Stimulated activated CD4-positive, alpha-beta T cell treated with anti-CD3 and anti-CD28 coated beads, Interleukin-2, amount 100 ng/mL, for 24 hours (primary cell): ENCODE results near the gene KIR3DL1.
"Not testable (repeated sequence)": the region's sequence is repeated elsewhere in the genome, so short reads cannot be mapped to it uniquely, and the experiment has no call there.

ENCODE experiments used
- DNase-seq, 2 donors: peaks; one replicate each; pipeline ENCODE4 v3.0.0-alpha.2; 2020

KIR3DL1 gene

GRCh38 chr19:54816251-54816650 is at the start of gene KIR3DL1:
Gene KIR3DL1, plus strand, starts transcription at chr19:54816468.
- DNase-seq = not testable (repeated sequence)

- not testable (repeated sequence) for DNase-seq
Observed at GRCh38 chr19:54769646-54770045, 46.6 kb upstream of the KIR3DL1 start, which contains the start of gene KIR2DL1. Gene KIR2DL1, plus strand, starts transcription at chr19:54769793. Its CDS starts 58 bp downstream, at chr19:54769851.

DNA sequence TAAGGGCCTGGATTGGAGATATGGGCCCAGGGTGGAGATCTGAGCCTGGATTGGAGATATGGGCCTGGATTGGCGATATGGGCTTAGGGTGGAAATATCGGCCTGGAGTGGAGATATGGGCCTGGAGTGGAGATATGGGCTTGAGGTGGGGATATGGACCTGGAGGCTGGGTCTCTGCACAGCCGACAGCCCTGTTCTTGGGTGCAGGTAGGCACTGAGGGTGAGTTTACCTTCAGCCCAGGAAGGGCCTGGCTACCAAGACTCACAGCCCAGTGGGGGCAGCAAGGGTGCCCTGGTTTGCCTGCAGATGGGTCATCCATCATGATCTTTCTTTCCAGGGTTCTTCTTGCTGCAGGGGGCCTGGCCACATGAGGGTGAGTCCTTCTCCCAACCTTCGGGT is 45.8 kb upstream of the KIR3DL1 start:
- DNase-seq = not testable (repeated sequence)

DNA sequence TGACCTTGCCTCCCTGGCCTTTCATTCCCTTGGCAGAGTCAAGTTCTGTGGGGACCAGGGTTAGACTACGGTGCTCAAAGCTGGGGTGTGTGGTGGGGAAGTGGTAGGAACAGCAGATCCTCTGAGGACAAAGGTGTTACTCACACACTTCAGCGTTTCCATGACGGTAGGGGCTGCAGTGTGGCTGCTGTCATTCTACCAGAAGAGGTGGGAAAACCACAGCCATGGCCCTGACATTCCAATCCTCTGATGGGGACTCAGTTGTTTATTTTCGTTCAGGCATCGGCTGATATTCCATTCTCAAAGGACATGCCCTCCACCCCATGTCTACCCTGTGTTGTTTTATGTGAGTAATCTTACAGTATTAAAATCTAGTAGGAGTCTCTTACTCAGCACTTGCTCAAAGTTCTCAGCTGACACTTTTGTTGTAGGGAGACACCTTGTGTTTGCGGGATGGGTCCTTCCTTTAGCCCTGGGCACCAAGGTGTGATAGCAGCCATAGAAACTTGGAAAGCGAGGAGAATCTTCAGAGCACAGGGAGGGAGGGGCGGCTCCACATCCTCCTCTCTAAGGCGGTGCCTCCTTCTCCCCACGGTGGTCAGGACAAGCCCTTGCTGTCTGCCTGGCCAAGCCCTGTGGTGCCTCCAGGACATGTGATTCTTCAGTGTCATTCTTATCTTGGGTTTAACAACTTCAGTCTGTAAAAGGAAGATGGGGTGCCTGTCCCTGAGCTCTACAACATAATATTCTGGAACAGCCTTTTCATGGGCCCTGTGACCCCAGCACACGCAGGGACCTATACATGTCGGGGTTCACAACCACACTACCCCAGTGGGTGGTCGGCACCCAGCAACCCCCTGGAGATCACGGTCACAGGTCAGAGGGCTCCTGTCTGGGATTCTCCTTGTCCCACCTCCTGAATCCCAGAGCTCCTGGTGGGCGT is 45.0 kb upstream of the KIR3DL1 start:
- DNase-seq = not testable (repeated sequence)

DNA sequence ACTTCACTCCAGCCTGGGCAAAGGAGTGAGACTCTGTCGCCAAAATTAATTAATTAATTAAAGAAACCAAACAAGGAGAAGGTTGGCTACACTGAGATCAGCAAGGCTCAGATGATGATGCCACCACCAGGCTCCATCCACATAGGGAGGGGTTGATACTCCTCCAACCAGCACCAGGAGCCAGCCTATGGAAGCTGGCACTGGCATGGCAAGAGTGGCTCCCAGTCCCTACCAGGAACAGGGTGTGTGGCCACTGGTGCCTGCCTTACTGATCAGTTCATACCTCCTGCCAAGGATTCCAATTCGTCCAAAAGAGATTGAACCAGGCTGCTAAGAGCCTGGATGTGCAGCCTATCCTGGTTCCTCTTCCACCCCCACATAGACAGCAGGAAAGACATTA is 43.6 kb upstream of the KIR3DL1 start:
- not testable (repeated sequence) for DNase-seq

DNA sequence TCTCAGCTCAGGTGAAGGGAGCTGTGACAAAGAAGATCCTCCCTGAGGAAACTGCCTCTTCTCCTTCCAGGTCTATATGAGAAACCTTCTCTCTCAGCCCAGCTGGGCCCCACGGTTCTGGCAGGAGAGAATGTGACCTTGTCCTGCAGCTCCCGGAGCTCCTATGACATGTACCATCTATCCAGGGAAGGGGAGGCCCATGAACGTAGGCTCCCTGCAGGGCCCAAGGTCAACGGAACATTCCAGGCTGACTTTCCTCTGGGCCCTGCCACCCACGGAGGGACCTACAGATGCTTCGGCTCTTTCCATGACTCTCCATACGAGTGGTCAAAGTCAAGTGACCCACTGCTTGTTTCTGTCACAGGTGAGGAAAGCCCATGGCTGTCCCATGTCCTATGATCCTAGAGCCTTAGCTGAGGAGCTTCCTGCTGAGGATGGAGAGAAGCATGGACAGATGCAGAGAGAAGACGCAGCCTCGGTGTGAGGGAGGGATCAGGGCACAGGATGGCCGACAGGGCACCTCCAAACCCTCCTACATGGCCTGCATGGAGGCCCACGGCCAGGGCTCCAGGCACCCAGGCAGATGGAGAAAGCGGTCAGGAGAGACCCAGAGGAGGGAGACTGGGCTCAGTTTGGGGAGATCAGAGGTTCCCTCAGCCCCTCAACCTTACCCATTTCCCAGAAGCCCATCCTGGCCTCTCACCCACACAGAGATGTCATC is 41.0 kb upstream of the KIR3DL1 start:
- not testable (repeated sequence) for DNase-seq

GRCh38 chr19:54775830-54776229 is 40.4 kb upstream of the KIR3DL1 start:
- not testable (repeated sequence) for DNase-seq

DNA sequence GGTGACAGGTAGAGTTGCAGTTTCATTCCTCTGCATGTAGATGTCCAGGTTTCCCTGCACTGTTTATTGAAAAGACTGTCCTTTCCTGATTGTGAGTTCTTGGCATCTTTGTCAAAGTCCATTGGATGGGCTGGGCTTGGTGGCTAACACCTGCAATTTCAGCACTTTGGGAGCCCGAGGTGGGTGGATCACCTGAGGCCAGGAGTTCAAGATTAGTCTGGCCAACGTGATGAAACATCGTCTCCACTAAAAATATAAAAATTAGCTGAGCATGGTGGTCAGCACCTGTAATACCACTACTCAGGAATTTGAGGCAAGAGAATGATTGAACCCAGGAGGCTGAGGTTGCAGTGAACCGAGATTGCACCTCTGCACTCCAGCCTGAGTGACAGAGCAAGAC is 38.4 kb upstream of the KIR3DL1 start:
- not testable (repeated sequence) for DNase-seq

GRCh38 chr19:54778896-54779295 is 37.4 kb upstream of the KIR3DL1 start:
- not testable (repeated sequence) for DNase-seq

GRCh38 chr19:54782916-54783315 is 33.4 kb upstream of the KIR3DL1 start:
- not testable (repeated sequence) for DNase-seq

DNA sequence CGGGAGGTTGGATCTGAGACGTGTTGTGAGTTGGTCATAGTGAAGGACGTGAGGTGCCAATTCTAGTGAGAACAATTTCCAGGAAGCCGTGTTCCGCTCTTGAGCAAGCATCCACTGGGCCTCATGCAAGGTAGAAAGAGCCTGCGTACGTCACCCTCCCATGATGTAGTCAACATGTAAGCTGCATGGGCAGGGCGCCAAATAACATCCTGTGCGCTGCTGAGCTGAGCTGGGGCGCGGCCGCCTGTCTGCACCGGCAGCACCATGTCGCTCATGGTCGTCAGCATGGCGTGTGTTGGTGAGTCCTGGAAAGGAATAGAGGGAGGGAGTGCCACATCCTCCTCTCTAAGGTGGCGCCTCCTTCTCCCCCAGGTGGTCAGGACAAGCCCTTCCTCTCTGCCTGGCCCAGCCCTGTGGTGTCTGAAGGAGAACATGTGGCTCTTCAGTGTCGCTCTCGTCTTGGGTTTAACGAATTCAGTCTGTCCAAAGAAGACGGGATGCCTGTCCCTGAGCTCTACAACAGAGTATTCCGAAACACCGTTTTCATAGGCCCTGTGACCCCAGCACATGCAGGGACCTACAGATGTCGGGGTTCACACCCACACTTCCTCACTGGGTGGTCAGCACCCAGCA is 30.1 kb upstream of the KIR3DL1 start:
- not testable (repeated sequence) for DNase-seq

DNA sequence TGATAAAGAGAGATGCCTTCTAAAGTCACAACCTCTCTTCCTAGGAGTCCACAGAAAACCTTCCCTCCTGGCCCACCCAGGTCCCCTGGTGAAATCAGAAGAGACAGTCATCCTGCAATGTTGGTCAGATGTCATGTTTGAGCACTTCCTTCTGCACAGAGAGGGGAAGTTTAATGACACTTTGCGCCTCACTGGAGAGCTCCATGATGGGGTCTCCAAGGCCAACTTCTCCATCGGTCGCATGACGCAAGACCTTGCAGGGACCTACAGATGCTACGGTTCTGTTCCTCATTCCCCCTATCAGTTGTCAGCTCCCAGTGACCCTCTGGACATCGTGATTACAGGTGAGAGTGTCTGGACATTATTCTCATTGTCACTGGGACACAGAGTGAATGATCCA is 28.1 kb upstream of the KIR3DL1 start:
- not testable (repeated sequence) for DNase-seq

DNA sequence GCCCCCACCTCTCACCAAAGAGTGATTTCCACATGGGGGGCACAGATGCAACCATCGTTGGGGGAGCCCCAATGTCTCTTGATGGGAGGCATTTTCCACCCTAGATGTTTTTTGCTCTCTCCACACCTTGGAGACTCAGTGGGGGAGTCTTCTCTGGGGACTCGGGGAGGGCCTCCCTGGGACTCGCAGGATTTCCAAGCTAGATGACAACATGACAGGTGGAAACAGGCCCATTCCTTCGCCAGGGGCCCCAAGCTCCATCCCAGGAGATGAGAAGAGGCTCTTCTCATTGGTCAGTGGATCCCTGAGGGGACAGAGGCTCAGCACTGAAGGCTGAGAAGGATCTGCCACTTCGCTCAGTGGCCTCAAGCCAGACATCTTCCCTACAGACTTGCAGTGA is 25.6 kb upstream of the KIR3DL1 start:
- no peak for DNase-seq

DNA sequence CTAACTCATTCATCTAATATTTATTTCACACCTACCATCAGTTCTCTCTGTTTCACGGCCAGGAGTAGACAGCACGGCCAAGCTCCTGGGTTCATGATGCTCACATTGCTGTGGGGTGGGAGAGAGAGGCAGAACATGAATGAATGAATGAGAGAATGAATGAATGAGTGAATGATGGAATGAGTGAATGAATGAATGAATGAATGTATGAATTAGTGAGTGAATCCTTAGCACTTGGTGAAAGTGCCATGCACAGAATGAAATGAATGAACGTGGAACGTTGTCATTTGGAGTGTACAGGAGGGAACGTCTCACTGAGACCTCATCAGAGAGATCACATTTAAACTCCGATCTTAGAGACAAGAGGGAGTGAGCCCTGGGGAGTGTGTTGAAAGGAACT is 24.8 kb upstream of the KIR3DL1 start:
- no peak for DNase-seq

- DNase-seq = no peak
Observed at GRCh38 chr19:54792814-54793213, 23.5 kb upstream of the KIR3DL1 start.

DNA sequence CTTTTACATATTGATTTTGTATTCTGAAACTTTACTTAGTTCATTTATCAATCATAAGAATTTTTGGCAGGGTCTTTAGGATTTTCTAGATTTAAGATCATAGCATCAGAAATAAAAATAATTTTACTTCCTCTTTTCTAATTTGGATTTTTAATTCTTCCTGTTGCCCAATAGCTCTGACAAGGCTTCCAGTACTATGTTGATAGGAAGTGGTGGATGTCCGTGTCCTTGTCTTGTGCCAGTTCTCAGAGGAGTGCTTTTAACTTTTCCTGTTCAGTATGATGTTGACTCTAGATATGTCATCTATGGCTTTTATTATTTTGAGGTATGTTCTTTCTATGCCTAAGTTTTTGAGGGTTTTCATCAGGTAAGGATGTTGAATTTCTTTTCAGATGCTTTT is 20.5 kb upstream of the KIR3DL1 start:
- no peak for DNase-seq

DNA sequence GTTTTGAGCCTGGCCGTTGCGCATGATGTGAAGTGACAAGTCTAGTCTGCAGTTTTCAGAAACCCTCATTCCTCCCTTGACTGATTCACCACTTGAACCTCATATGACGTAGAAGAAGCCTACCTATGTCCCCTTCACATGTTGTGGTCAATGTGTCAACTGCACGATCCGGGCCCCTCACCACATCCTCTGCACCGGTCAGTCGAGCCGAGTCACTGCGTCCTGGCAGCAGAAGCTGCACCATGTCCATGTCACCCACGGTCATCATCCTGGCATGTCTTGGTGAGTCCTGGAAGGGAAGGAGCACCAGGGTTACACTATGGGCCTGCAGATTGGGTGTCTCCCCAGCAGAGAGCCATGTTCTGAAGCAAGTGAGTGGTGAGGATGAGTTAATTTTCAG is 12.9 kb upstream of the KIR3DL1 start, which contains the start of gene KIR2DL4:
Gene KIR2DL4 (plus strand): TSS at position 201 of the 400 bp plus-strand sequence. CDS start 42 bp downstream, at position 243.
- DNase-seq = no peak

GRCh38 chr19:54804101-54804500 is 12.2 kb upstream of the KIR3DL1 start:
- DNase-seq = no peak

- no peak for DNase-seq
Observed at GRCh38 chr19:54804571-54804970, 11.7 kb upstream of the KIR3DL1 start.

DNA sequence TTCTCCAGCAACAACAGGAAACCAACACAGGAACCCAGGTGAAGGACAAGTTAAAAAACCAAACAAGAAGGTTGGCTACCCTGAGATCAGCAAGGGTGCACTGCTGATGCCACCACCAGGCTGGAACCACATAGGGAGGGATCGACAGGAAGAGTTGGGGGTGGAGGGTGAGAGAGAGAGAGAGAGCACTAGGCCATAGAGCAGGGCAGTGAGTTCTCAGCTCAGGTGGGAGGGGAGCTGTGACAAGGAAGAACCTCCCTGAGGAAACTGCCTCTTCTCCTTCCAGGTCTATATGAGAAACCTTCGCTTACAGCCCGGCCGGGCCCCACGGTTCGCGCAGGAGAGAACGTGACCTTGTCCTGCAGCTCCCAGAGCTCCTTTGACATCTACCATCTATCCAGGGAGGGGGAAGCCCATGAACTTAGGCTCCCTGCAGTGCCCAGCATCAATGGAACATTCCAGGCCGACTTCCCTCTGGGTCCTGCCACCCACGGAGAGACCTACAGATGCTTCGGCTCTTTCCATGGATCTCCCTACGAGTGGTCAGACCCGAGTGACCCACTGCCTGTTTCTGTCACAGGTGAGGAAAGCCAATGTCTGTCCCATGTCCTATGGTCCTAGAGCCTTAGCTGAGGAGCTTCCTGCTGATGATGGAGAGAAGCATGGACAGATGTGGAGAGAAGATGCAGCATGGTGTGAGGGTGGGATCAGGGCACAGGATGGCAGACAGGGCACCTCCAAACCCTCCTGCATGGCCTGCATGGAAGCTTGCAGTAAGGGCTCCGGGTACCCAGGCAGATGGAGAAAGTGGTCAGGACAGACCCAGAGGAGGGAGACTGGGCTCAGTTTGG is 10.4 kb upstream of the KIR3DL1 start:
- DNase-seq = no peak

DNA sequence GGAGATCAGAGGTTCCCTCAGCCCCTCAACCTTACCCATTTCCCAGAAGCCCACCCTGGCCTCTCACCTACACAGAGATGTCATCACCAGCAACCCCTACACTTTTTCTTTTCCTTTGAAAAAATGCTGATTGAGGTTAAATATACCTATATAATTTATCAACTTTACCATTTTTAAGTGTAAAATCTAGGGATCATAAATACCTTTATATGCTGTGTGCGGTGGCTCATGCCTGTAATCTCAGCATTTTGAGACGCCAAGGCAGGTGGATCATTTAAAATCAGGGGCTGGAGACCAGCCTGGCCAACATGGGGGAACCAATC is 9.8 kb upstream of the KIR3DL1 start:
- no peak for DNase-seq

DNA sequence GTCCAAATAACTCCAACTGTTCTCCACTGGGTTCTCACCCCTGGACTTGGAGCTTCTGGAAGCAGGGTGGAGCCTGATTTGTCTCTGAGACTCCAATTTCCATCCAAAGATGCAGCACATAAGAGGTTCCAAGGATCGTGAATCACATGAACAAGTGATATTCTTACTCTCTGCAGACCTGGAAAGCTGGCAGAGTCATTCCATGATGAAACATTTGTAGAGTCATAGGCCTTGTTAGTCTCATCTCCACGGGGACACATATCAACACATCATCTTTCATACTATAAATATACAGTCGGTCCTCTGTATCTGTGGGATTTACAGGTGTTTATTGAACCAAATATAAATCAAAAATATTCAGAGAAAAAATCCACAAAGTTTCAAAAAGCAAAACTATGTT is 1.7 kb upstream of the KIR3DL1 start:
- not testable (repeated sequence) for DNase-seq
